Stimulated activated CD8-positive, alpha-beta memory T cell treated with anti-CD3 and anti-CD28 coated beads, Interleukin-2, amount 100 ng/mL, for 1 hour (primary cell): ENCODE measurements around the gene TMPRSS6.

Source experiments
- DNase-seq, 2 donors: peaks; one replicate each; pipeline ENCODE4 v3.0.0-alpha.2; 2020; ENCODE audit warnings: low read depth in 2 of 2

Gene TMPRSS6

DNA sequence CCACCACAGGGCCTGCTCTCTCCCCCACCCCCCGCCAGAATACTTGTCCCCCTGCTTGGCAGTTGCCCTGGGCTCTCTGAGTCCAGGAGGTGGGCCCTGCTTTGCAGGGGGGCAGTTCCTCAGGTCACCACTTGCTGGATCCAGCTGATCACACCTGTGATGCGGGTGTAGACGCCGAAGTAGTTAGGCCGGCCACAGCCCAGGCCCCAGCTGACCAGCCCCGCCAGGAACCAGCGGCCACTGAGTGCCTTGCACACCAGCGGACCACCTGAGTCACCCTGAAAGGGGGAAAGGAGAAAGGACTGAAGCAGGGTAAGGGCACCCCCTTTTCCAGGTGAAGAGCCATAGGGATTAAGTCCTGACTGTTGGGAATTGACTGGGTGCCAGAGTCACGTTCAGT, 43.6 kb downstream of the TMPRSS6 start:
- no peak for DNase-seq

DNA sequence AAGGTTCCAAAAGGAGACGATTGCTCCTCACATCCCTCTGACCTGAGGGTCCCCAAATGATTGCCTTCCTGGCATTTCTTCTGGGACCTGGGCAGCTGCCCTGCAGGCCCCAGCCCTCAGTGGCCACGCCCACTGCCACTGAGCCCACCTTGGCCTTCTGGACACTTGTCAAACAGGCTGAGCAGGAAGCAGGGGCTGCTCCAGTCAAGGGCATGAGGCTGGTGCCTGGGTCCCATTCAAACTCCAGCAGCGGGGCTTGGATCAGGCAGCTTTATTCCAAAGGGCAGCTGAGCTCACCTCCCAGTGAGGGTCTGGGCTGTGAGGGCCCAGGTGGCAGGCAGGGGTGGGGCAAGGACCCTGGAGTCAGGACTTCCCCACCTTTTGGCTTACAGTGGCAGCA, 44.3 kb downstream of the TMPRSS6 start:
- no peak for DNase-seq

DNA sequence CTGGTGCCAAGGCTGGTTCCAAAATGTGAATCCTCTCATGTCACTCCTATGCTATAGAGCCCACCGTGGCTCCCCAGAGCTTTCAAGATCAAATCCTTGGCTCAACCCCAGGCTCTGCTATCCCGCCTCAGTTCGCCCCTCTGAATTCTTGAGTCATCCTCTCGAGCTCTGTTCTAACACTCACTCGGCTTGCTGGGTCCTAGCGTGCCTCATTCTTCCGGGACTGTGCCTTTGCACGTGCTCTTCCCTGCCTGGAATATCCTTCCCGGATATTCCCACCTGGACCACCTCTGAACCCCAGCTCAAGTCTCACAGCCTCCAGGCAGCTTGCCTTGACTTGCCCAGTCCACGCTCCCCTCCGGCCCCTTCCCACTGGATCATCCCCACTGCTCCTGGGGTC, 45.0 kb downstream of the TMPRSS6 start:
- DNase-seq = no peak

DNA sequence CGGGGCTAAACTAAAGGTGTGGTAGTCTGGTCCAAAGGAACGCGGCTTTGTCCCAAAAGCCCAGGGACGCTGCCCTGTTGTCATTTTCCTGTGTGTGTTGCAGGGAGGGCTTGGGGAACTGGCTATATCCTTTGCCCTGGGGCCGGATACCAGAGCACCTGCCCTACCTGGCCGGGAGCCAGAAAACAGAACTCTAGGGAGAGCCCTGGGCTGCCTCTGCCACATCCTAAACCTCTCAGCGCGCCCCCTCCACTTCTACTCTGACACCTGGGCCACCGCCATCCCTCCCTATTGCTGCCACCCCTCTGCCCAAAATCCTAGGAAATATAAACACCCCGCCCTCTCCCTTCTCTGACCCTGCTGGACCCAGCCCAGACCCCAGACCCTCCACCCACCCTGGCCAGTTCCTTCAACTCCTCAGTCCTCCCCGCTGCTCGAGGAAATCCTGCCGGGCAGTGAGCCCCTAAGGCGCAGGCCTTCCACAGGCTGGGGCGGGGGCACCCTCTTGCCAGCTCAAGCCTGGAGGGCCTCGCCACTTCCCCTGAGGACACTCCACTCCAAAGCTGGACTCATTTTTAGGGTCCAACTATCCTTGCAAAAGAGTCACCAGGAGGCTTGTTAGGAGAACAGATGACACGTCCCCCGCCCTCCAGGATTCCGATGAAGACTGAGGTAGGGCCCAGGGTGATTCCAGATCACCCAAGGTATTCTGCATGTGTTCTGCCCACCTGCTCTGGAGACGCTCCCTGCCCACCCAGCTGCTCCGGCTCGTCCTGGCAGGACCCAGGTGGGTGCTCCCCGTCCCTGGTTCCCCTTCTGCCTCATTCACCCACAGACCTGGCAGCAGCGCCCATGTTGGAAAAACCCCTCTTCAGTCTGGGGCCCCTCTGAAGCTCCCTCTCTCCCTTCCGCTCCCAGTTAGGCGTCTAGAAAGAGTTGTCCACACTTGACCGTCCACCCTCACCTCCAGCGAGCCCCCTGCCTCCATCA, 45.8 kb downstream of the TMPRSS6 start:
- no peak for DNase-seq

DNA sequence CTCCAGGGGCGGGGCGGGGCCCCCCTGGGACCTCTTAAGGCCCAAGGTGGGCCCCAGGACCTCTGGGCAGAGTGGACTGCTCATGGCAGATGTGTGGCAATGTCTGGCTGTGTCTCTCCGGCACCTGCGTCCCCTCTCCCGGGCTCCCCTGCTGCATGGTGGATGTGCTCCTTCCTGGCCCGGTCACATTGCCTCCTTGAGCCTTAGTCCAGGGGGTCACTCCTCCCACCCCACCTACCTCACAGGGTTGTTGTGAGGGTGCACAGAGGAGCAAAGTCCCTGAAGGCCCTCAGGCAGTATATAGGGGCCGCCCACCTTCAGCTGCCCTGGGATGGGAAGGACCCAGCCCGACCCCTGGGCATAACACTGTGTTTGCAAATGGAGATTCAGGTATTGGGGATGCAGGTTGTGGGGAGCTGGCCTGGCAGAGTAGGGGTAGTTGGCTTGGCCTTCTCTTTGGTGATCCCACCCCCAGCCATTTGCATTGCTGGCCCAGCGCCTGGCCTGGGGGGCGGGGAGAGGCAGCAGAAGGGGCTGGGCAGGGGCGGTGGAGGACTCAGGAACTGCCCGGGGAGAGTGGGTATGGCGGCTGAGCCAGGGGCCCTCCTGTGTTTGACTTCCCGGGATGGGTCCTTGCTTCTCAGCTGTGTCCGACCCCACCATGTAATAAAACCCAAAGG, 46.7 kb downstream of the TMPRSS6 start:
- no peak for DNase-seq

DNA sequence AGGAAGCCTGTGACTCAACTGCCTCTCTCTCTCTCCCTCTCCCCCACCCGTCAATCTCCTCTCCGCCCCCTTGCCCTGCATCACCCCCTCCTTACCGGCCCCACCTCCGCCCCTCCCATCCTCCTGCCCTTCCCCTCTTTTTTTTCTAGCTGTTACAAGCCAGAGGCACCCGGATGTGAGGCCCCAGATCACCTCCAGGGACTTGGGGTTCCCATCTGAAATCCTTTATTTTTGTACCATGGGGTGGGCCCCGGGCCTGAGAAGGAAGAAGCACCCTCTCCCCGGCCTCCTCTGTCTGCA, 47.2 kb downstream of the TMPRSS6 start:
- DNase-seq = no peak

DNA sequence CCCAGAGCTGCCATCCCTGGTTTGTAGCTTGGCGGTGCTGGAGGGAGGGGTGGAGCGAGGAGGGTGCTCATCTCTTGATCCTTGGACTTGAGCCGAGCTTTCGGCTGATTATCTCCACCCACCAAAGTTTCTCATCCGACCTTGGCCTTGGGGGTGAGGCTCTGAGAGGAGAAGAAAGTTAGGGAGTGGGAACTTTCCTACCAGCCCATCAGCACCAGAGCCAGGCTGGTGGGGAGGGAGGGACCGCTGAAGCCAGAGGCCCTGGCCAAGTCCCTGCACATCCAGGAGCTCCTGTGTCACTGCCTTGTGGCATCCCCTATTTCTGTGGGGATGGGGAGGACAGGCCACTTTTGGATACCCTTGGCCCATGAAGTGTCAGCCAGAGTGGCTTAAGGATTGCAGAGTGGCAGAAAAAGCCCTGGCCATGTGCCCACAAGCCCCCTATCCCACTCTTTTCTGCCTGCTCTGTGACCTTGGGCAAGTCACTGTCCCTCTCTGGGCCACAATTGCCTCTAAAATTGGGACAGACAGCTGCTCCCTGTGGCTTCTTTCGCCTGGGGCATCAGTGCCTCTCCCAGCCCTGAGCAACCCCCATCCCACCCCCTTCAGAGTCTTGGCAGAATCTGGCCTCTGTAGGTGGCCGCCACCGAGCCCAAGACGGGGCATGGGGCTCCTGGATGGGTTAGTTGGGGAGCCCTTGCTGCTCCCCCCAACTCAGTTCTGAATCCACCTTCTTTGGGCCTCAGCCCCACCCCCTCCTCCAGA, 47.7 kb downstream of the TMPRSS6 start:
- no peak for DNase-seq

DNA sequence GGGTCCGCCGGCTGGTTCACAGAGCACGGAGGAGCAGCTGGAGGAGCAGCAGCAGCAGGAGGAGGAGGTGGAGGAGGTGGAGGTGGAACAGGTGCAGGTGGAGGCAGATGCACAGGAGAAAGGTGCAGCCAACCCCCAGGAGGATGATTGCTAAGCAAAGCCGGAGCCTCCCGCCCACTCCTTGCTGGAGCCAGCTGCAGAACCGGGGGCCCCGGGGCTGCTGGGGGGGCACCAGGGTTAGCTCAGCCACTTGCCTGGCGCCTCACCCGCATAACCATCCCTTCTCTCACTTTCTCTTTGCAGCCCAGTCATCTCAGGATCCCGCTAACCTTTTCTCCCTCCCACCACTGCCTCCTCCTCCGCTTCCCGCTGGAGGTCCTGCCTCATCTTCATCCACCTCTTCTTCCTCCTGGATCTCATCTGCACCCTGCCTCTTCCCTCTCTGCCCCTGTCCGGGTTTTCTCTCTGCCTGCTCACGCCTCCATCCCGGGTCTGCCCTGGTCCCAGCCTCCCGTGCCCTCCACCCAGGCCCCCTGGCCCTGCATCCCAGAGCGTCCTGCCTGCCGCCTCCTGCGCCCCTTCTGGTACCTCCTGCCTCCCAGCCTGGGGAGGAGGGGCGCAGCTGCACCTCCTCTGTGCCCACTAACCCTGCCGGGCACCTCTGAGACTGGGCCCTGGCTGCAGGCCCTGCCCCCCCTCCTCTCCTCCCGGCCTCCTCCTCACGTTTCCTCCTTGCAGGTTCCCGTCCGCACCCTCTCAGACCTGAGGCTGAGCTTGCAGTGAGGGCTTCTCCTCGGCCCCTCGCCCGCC, 48.5 kb downstream of the TMPRSS6 start:
- DNase-seq = no peak

DNA sequence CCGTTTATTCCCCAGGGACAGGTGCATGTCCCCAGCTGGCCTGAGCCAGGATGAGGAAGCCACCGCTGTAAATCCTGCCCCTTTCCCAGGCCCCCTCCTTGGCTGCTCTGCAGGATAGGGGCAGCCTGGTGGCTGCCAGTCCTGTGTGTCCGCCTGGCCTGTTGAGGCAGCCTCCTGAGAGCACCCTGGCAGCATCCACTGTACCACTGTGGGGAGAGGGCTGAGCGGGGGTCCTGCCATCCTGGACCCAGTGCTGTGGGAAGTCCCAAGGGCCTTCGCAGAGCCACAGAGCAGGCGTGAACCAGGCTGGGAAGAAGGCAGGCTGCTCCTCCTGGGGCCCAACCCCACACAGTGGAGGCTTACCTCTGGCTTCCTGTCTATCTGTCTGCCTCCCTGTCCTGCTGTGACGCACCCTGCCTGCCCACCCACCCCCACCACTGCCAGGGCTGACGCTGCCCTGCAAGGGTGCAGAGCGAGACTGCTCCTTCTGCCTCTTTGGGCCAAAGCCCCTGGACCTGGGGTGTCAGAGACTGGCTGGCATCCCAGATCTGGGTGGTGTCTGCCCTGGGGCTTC, 49.5 kb downstream of the TMPRSS6 start:
- no peak for DNase-seq

DNA sequence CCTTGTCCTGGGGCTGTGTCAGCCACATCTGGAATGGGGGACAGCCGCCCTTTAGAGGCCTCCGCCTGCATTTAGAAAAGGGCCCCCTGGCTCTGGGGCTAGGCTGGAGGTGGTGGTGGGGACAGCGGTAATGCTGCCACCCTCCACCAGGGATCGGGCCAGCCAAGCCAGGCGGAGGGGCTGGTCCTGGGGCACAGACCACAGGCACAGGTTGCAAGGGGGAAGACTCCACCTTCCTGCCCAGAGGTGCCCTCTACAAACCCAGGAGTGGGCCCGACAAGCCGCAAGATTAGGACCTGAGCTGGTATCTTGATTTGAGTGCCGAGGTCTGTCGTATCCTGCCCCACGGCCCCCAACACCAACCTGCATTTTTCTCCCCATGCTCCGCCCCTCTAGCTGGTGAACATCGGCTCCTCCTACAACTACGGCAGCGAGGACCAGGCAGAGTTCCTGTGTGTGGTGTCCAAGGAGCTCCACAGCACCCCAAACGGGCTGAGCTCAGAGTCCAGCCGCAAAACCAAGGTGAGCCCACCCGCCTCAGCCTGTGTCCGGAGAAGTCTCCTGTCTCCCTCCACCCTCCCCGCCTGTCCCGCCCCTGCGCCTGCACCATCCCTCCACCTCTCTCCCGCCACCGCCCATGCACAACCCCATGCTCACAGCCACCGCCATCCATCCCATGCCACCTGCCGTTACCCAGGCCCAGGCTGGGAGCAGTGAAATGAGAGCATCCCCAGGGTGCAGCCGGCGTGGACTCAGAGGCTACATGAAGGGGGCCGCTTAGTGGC, 50.4 kb downstream of the TMPRSS6 start:
- no peak for DNase-seq

DNA sequence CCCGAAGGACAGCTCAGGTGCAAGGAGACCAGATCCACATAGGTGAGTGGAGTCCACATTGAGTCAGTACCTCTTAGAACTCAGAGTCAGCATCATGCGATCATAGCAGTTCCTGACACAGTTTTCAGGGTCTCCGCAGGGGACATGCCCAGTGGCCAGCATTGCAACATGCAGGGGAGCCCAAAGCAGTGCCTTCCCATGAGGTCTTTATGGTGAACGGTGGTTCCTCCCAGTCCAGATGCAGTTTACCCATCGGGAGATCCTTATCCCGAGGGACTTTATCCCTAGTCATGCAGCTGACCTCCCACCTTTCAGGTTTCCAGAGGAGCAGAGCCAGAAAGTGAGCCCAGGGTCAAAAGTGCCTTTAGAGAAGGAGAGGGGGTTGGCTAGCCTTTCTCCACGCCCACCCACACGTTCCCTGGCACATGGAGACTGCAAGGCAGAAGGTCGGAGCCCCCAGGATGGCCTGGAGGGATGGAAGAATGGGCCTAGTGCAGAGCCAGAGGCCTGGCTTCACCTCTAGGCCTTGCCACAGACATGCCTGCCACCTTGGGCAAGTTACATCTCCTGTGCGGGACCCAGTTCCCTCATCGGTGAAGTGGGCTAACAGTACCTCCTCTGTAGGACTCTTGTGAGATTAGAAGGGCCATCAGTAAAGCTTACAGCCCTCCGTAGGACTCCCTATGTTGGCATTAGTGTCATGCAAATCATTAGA, 51.6 kb downstream of the TMPRSS6 start:
- no peak for DNase-seq

DNA sequence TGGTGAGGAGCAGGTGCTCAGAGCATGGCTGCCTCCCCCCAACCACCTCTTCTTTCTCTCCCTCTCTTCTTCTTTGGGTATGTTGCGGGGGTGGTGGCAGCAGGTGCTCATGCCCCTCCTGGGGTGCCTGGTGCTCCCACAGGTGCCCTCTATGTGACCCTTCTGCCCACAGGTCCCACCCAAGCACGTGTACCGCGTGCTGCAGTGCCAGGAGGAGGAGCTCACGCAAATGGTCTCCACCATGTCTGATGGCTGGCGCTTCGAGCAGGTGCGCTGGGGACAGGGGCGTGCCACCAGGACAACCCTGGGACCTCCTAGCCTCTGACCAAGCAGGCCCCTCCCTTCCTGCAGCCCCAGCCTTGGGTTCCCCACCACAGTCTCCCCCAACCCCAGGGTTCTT, 52.3 kb downstream of the TMPRSS6 start:
- no peak for DNase-seq

DNA sequence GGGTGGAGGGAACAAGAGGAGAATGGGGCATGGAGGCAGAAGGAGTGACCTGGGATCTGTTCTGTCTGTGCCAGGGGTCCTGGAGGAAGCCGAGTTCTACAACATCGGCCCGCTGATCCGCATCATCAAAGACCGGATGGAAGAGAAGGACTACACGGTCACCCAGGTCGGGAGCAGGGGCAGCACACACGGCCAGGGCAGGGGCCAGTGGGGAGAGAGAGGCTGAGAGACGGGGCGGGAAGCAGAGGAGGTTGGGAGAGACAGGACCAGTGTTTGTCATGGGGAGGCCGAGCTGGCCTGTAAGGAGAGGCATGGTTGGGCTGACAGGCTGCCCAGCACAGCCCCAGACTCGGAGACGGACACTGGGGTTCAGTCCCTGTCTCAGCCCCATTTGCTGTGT, 53.3 kb downstream of the TMPRSS6 start:
- DNase-seq = no peak

DNA sequence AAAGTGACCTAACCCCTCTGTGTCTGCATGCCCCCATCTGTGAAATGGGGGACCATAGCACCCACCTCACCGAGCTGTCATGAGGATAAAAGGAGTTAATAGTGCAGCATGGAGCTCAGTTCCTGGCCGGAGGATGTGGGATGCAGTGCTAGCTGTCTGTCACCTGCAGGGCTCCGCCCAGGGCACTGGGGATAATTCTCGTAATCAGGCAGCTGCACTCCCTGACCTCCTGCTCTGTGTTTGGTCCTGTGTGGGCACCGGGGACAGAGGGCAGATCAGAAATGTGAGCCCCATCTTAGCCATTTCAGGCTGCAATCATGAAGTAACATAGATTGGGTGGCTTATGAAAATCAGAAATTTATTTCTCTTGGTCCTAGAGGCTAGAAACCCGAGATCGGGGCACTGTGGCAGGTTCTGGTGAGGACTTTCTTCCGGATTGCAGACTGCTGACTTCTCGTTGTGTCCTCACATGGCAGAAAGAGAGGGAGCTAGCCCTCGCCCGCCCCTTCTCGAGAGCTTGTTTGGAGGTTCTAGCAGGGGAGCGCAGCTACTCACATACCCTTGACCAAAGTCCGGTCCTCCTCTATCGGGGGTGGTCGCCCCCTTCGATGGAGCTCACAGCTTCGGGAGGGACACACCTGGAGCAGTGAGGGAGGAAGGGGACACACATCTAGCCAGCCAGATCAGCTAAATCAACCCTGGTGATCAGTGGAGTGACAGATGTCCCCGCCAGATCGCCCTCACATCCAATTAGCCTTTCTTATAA, 54.7 kb downstream of the TMPRSS6 start:
- DNase-seq = no peak

DNA sequence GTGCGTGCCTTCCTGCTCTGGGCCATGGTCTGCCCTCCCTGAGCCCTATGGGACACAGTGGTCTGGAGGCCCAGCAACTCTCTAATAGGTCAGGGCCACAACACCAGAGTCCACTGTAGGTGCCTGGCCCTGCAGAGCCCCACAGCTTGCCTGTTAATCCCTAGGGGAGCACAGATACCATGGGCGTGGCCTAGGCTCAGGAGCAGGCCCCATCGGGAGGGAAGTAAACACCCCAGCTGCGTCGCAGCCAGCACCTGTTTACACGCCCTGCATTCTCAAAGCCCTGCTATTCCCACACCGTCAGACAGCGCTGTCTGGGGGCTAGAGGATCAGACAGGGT, 55.5 kb downstream of the TMPRSS6 start:
- no peak for DNase-seq

DNA sequence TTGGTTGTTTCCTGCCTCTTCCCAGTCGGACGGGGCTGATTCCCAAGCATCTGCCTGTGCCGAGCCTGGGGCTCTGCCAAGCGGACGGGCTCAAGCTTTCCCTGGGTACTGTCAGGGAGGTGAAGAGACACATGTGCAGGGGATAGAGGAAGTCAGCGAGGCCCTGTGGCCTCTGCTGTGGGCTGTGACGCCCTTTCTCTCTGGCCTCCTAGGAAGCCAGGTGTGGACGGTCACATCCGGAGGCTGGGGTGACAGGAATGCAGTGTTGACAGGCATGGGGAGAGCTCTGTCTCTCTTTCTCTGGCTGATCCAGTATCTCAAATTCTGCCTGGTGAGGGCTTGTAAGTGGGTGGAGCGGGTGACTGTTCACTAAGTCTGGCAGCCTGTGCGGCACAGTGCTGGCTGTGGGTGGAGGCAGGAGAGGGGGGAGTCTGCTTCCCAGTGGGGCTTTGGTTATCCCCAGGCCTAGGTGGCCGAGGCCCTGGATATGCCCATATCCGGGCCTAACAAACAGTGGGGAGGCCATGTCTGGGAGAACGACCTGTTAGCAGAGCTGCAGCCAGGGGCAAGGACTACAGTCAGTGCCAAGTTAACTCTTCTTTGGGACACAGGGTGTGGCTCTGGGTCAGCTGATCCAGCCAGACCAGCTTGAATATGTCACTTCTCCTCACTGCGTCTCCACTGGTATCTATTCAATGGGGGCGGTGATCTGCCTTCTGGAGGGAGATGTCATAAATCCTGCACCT, 56.0 kb downstream of the TMPRSS6 start:
- DNase-seq = no peak

DNA sequence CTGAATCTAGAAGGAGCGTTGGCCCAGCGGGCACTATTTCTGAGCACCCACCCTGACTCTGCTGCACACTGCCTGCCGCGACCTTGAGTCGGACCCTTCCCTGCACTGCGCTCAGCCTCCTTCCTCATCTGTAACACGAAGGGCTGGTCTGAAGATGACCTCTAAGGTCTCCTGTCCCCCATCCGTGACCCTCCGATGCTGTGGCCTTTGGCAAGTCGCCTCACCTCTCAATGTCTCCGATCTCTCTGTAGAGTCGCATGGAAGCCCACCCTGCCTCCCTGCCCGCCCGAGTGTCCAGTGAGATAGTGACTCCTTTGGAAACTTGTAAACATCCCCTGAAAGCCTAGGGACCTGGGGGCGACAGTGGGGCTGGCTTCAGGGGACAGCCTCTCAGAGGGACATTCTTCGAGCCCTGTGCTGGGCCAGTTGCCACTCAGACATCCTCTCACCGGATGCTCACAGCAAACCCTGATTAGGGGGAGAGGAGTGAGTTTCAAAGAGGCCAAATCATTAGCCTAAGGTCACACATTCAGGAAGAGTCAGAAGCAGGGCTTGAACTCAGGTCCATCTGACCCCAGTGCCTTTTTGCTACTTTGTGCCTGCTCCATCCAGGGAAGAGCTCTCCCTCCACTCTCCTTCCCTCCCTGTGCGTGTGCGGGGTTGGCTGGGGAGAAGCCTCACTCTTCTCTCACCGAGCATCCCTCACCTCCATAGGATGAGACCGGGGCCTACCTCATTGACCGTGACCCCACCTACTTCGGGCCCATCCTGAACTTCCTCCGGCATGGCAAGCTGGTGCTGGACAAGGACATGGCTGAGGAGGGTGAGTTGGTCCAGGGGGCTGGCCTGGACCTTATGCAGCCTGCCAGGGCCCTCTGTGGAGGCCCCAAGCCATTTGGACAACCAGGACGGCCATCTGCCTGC, 56.9 kb downstream of the TMPRSS6 start:
- DNase-seq = no peak
